ENCODE measurements around the gene TMEM164.

Gene TMEM164

GRCh38 chrX:110086162-110086915, 83.4 kb downstream of the TMEM164 start:
- DNase-seq, result no peak

DNA sequence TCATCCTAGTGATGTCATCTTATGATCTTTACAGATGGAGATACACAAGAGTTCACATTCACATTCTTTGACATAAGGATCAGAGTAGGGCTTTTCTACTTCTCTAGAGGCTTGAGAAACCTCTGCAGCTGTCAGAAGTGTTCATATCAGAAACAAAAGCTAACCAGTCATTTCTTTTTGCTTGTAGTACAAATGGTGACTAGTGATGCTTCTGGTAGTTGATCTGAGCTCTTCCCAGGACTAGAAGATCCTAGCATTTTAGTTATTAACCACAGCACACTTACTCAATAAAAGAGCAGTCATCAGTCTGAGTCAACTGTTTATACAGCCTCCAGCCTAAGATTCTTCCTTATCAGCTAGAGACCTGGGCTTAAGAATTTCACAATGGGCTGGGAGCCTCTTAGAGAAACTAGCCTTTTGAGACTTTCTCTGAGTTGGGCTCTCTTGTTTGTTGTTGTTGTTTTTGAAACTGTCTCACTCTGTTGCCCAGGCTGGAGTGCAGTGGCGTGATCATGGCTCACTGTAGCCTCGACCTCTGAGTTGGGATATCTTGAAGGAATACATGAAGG, 84.1 kb downstream of the TMEM164 start:
- no peak for DNase-seq

DNA sequence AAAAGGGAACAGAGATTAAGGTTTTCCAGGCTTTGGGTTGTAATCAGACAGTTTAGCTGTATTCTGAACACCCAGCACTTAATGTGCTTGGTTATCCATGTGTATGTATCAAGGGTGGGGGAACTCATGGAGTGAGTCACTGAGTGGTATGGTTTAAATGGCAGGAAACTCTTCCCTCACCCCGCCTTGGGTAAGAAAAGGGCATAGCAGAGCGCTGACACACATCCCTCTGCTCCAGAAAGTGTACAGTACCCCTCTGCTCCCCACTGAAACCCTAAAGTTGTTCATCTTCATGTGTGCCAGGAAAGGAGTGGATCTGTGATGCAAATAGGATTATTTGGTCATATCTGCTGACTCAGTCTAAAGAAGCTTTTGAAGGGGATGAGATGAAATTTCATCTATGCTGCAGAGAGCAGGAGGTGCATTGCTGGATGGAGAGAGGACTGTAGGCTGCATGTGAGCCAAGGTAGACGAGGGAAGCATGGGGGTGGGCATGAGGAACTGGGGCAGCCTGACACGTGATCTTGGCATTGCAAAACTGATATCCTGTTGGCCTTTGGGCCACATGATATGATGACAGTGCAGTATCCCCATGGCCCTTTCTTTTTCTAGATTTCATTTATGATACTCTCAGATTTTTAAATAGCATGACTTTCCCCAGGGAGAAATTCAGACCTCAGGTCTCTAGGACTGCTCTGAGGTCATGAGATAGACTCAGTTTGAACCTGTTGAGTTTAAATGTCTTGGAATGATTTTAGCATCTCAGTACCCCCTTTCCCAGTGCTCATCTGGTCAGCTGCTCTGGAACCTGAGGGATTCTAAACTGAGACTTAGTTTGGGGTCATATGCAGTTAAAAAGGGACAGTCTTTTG, 84.8 kb downstream of the TMEM164 start:
- peak; percentile 1 for DNase-seq

GRCh38 chrX:110089656-110090403, 86.9 kb downstream of the TMEM164 start:
- DNase-seq, result no peak

- no peak for DNase-seq
Observed at GRCh38 chrX:110097920-110098319, 95.0 kb downstream of the TMEM164 start.

- no peak for DNase-seq
Observed at GRCh38 chrX:110103344-110103743, 100.4 kb downstream of the TMEM164 start.

- DNase-seq, result no peak
Observed at GRCh38 chrX:110104078-110104477, 101.2 kb downstream of the TMEM164 start.

GRCh38 chrX:110108381-110108821, 105.5 kb downstream of the TMEM164 start:
- DNase-seq, result no peak

DNA sequence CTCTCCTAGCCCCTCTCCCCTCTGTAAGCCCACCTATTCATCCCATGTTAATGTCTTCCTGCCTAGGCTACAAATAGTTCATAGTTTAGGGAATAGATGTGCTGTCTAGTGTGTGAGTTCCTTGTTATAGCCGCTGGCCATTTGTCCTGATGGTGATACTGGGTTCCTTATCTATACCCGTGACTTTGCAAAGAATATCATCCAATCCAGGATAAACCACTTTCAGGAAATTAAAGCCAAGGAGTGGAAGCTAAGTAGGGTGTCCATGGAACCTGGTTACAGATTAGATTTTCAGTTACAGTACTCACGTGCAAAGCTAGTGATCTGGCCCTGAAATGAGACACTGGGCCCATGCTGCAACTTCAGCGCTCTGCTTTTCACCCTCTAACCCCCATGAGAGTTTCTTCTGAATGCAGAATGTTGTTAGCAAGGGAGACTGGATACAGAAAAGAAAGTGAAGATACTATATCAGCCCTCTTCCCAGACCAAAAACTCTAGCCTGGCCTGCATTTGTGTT, 111.4 kb downstream of the TMEM164 start:
- DNase-seq, result no peak

DNA sequence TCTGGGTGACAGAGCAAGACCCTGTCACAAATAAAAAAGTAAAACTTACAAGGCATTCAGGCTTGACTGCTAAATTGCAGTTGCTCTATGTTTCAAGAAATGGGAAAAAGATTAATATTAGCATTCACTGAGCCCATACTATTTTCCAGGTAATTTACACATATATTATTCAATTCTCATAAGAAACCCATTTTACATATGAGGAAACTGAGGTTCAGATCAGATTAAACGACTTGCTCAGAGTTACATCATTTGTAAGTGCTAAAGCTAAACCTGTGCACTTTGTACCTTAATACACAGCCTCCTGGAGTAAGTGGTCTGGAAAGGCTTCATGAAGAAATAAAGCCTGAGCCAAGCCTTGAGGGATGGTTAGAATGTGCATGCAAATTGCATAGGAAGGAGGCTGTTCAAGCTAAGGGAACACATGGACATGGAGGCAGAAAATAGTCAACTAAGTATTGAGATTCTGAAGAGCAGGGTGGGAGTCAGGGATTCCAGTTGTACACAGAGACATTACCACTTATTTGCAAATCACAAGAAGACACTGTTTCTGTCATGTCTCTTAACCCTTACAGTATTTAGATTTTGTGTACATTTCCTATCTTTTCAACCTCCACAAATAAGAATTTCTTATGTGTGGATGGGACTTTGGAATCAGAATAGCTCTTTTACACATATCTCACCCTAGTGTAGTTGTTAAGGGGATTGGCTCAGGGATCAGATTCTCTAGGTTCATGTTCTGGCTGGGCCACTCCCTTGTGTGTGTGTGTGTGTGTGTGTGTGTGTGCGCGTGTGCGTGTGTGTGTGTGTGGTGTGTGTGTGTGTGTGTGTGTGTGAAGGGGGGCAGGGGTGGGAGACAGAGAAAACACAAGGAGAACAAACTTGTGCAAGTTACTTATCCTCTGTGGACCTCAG, 113.4 kb downstream of the TMEM164 start:
- no peak for DNase-seq

DNA sequence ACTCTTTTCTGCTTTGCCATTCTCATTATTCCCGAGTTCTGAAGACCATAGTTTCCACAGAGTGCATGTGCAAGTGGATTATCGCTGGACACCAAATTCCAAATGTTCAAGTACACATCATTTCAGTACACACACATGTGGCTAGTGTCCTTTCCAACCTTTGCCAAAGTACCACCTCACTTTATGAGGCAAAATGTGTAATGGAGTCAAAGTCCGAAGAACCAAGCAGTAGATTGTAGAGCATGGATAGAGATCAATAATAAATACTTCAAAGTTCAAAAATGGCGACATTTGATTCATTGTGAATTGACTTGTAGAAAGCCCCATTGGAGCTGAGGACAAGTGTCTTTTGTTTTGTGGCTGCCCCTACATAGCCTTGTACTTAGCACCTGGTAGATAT, 115.6 kb downstream of the TMEM164 start:
- no peak for DNase-seq

- no peak for DNase-seq
Observed at GRCh38 chrX:110119480-110119879, 116.6 kb downstream of the TMEM164 start.

DNA sequence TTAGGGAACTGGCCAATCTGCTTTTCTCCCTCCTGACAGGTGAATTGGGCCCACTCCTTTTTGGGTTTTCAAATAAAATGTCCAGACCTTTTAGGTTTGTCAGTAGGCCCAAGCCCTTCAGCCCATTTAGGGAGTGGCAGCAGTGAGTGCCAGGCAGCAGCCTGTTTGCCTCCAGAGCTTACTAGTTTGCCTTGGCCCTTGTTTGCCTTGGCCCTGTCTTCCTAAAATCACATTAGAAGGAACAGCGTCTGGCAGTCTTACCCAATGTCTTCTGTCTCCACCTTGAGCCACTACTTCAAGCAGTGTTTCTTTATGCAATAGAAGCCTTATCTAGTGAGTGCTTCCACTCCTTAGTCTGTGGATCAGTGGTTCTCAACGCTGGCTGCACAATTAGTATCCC, 117.1 kb downstream of the TMEM164 start:
- DNase-seq, result no peak

- no peak for DNase-seq
Observed at GRCh38 chrX:110123331-110123782, 120.4 kb downstream of the TMEM164 start.

GRCh38 chrX:110125446-110126162, 122.7 kb downstream of the TMEM164 start:
- DNase-seq, result no peak

GRCh38 chrX:110131031-110131430, 128.1 kb downstream of the TMEM164 start:
- no peak for DNase-seq

GRCh38 chrX:110132450-110133114, 129.7 kb downstream of the TMEM164 start:
- DNase-seq, result no peak

GRCh38 chrX:110133735-110134370, 130.9 kb downstream of the TMEM164 start:
- DNase-seq, result no peak

GRCh38 chrX:110135618-110136017, 132.7 kb downstream of the TMEM164 start:
- DNase-seq, result no peak

DNA sequence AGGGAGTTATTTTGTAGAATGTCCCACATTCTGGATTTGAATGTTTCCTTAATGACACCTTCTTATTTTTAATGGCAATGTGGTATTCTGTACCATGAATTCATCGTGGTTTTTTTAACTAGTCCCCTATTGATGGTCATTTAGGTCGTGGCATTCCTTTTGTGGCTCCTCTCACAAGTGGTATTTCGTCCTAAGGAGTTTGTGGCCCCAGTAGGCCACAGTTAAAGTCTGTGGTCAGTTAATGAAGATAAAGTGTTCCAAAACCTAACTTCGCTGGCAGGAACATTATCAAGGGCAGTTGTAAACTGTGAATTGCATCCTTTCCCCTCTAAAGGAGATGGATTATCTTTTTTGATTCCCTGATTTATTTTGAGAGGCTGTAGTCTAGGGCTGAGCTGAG, 133.2 kb downstream of the TMEM164 start:
- DNase-seq, result no peak
